CD4-positive, CD25-positive, alpha-beta regulatory T cell (primary cell): Measurements from ENCODE around the gene CPHXL. TPM values are rescaled to one million over a fixed set of nuclear protein-coding genes. Genes with fewer than 3 reads are reported as not detected.

Source experiments
- polyA plus RNA-seq, 4 donors: library from polyadenylated mRNA; unstranded; fragments of 300-500 nt; fragmentation: Illumina TruSeq; gene quantifications; one replicate each; pipeline ENCODE4 v1.2.3, GENCODE V29; 2021
- total RNA-seq: library from RNA; stranded (reverse); gene quantifications from one replicate; pipeline ENCODE4 v1.2.3, GENCODE V29; 2022

Gene CPHXL
- total and polyA plus RNA-seq, 5 donors from 2014 or later = not detected

Other genes starting within 250 kb of the CPHXL start
- not detected for gene CHST6, start 231.0 kb downstream of the CPHXL start, total RNA-seq
- not detected for gene CHST6, start 231.0 kb downstream of the CPHXL start, polyA plus RNA-seq
- not detected for gene CHST5, start 190.4 kb downstream of the CPHXL start, total RNA-seq
- gene CHST5, start 190.4 kb downstream of the CPHXL start, polyA plus RNA-seq = not detected
- gene TMEM231, start 170.2 kb downstream of the CPHXL start, total RNA-seq = 0.72 TPM
- gene TMEM231, start 170.2 kb downstream of the CPHXL start, polyA plus RNA-seq = 1 to 10 TPM in 2 of 4 donors, under 1 TPM in 2; 0.64 to 2.6 (median 1.3) TPM
- gene GABARAPL2, start 160.1 kb downstream of the CPHXL start, total RNA-seq = 81.3 TPM
- gene GABARAPL2, start 160.1 kb downstream of the CPHXL start, polyA plus RNA-seq = 100 to 1,000 TPM; 293 to 354 (median 316) TPM
- 98.7 TPM for gene ADAT1, start 103.2 kb downstream of the CPHXL start, total RNA-seq
- 10 to 100 TPM; 40.1 to 57.6 (median 52.0) TPM for gene ADAT1, start 103.2 kb downstream of the CPHXL start, polyA plus RNA-seq
- gene KARS1, start 78.8 kb downstream of the CPHXL start, total RNA-seq = 130 TPM
- gene KARS1, start 78.8 kb downstream of the CPHXL start, polyA plus RNA-seq = 100 to 1,000 TPM; 186 to 237 (median 209) TPM
- 133 TPM for gene TERF2IP, start 78.7 kb downstream of the CPHXL start, total RNA-seq
- 100 to 1,000 TPM; 133 to 204 (median 162) TPM for gene TERF2IP, start 78.7 kb downstream of the CPHXL start, polyA plus RNA-seq
- gene CPHXL2, start 49.5 kb downstream of the CPHXL start, total RNA-seq = not detected
- gene CPHXL2, start 49.5 kb downstream of the CPHXL start, polyA plus RNA-seq = not detected
- not detected for gene DUXB, start 25.0 kb downstream of the CPHXL start, total RNA-seq
- gene DUXB, start 25.0 kb downstream of the CPHXL start, polyA plus RNA-seq = not detected